Mammary epithelial cell (primary cell): Measurements from ENCODE around the gene DGKG.

Source experiments
- EZH2 ChIP-seq: IDR thresholded peaks from 2 replicates; pipeline ENCODE4 v1.6.1; 2012; ENCODE audit warnings: low read length, inconsistent platforms, borderline replicate concordance
- TF ChIP-seq, protein P1 (sequence below), 2 donors: IDR thresholded peaks in 1 of 2; conservative IDR thresholded peaks in 1 of 2; 2 replicates each; pipeline ENCODE4 v1.5.1; 2011 to 2012; ENCODE audit warnings: inconsistent platforms in 2 of 2, low read length in 2 of 2, mild to moderate bottlenecking in 2 of 2, control low read depth in 1 of 2, low read depth in 1 of 2; ENCODE audit not compliant: insufficient read depth in 1 of 2; ENCODE audit errors: extremely low read depth in 1 of 2

- TF ChIP-seq, protein P1, sequence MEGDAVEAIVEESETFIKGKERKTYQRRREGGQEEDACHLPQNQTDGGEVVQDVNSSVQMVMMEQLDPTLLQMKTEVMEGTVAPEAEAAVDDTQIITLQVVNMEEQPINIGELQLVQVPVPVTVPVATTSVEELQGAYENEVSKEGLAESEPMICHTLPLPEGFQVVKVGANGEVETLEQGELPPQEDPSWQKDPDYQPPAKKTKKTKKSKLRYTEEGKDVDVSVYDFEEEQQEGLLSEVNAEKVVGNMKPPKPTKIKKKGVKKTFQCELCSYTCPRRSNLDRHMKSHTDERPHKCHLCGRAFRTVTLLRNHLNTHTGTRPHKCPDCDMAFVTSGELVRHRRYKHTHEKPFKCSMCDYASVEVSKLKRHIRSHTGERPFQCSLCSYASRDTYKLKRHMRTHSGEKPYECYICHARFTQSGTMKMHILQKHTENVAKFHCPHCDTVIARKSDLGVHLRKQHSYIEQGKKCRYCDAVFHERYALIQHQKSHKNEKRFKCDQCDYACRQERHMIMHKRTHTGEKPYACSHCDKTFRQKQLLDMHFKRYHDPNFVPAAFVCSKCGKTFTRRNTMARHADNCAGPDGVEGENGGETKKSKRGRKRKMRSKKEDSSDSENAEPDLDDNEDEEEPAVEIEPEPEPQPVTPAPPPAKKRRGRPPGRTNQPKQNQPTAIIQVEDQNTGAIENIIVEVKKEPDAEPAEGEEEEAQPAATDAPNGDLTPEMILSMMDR (conservative IDR thresholded peaks at IDR 0.05 in 1 of 2, IDR thresholded peaks at IDR 0.05 in 1 of 2; ENCODE audit: extremely low read depth in 1 of 2, insufficient read depth in 1 of 2, low read depth in 1 of 2, low read length in 2 of 2) = no peak
- TF ChIP-seq EZH2 = no peak
Observed at GRCh38 chr3:186367631-186368030, 5.6 kb upstream of the DGKG start.
